ENCODE data around the gene TIRAP.
"Not testable (repeated sequence)": the region's sequence is repeated elsewhere in the genome, so short reads cannot be mapped to it uniquely, and the experiment has no call there.

TIRAP gene

GRCh38 chr11:126253265-126253664 lies 29.6 kb upstream of the TIRAP start:
- Histone ChIP-seq H3K27ac (ENCODE audit: low read length) (no peak overlapping the region), H3K27me3 (replicated peaks; ENCODE audit: insufficient read depth, low read length) (no peaks in the 10 kb centered on the region), H2AFZ (ENCODE audit: low read length) (no peak overlapping the region), H3F3A (ENCODE audit: insufficient read depth, low read length) (no peaks in the 10 kb centered on the region), H3K4me3 (ENCODE audit: low read length) (no peak overlapping the region), H3K36me3 (replicated peaks; ENCODE audit: insufficient read depth, low read length) (peaks cover 5% of the 10 kb centered on the region; the same call in 1 of the 2 replicates), H3K9me3 (replicated peaks; ENCODE audit: insufficient read depth, low read length) (no peaks in the 10 kb centered on the region), H3K4me2 (ENCODE audit: low read depth, low read length) (no peak overlapping the region), H4K20me1 (ENCODE audit: insufficient read depth, low read length) (no peaks in the 10 kb centered on the region), H3K79me2 (ENCODE audit: low read length) (no peaks in the 10 kb centered on the region), H3K9ac (ENCODE audit: low read length) (no peak overlapping the region), H3K4me1 (ENCODE audit: low read length) (no peaks in the 10 kb centered on the region), H3K9me2 (replicated peaks; ENCODE audit: insufficient read depth, low read length) (no peaks in the 10 kb centered on the region)
- TF ChIP-seq EZH2phosphoT487 (IDR thresholded peaks at IDR 0.05; ENCODE audit: low read length) = no peak
- DNase-seq = no peak

DNA sequence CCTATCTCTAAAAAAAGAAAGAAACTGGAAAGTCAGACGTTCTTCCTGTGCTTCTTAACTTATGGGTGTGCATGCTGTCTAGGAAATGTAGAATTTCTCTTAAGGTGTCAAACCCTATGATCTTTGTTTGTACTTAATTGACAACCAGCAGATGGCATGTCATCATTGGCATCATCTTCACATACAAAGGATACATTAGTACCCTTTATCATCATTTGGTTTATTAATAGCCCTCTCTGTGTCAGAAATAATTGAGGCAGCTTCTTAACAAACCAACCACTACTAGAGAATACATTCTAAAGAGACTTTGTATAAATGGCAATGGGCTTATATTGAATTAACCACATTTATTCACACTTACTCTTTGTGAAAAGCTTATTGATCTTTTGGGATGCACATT lies 28.1 kb upstream of the TIRAP start:
- no peak overlapping the region for H3K4me3 ChIP-seq (ENCODE audit: low read length)
- no peak overlapping the region for H3K4me2 ChIP-seq (ENCODE audit: low read depth, low read length)
- TF ChIP-seq EZH2phosphoT487 (IDR thresholded peaks at IDR 0.05; ENCODE audit: low read length) (no peak), EZH2 (optimal IDR thresholded peaks at IDR 0.05; ENCODE audit: low read depth, low read length) (no peak), CTCF (IDR thresholded peaks at IDR 0.05; ENCODE audit: low read length) (no peak)
- H3F3A ChIP-seq (ENCODE audit: insufficient read depth, low read length) = no peaks in the 10 kb centered on the region
- no peaks in the 10 kb centered on the region for H3K9me3 ChIP-seq (replicated peaks; ENCODE audit: insufficient read depth, low read length)
- no peaks in the 10 kb centered on the region for H4K20me1 ChIP-seq (ENCODE audit: insufficient read depth, low read length)
- DNase-seq = no peak
- no peak overlapping the region for H3K9ac ChIP-seq (ENCODE audit: low read length)
- no peak overlapping the region for H2AFZ ChIP-seq (ENCODE audit: low read length)
- H3K36me3 ChIP-seq (replicated peaks; ENCODE audit: insufficient read depth, low read length) = 0 out of 2 replicates have a peak, but pooled peaks cover 5% of the 10 kb centered on the region
- H3K27me3 ChIP-seq (replicated peaks; ENCODE audit: insufficient read depth, low read length) = no peaks in the 10 kb centered on the region
- H3K9me2 ChIP-seq (replicated peaks; ENCODE audit: insufficient read depth, low read length) = no peaks in the 10 kb centered on the region
- no peaks in the 10 kb centered on the region for H3K79me2 ChIP-seq (ENCODE audit: low read length)
- no peaks in the 10 kb centered on the region for H3K4me1 ChIP-seq (ENCODE audit: low read length)
- H3K27ac ChIP-seq (ENCODE audit: low read length) = no peak overlapping the region

DNA sequence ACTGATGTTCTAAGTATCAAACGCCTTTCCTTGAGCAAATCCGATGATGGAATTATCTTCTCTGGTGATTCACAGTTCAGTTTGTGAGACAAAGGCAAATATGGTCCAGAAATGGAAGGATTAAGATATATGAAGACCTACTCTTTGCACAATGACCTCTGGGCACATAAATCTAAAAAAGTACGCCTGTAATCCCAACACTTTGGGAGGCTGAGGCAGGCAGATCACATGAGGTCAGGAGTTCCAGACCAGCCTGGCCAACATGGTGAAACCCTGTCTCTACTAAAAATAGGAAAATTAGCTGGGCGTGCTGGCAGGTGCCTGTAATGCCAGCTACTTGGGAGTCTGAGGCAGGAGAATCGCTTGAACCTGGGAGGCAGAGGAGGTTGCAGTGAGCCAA lies 27.4 kb upstream of the TIRAP start:
- not testable (repeated sequence) for H3K27ac ChIP-seq (ENCODE audit: low read length); H3F3A ChIP-seq (ENCODE audit: insufficient read depth, low read length); H3K9me2 ChIP-seq (replicated peaks; ENCODE audit: insufficient read depth, low read length); H3K9ac ChIP-seq (ENCODE audit: low read length); H3K27me3 ChIP-seq (replicated peaks; ENCODE audit: insufficient read depth, low read length); H3K79me2 ChIP-seq (ENCODE audit: low read length); H3K4me1 ChIP-seq (ENCODE audit: low read length); H3K4me2 ChIP-seq (ENCODE audit: low read depth, low read length); H2AFZ ChIP-seq (ENCODE audit: low read length); H3K36me3 ChIP-seq (replicated peaks; ENCODE audit: insufficient read depth, low read length); H3K9me3 ChIP-seq (replicated peaks; ENCODE audit: insufficient read depth, low read length); H3K4me3 ChIP-seq (ENCODE audit: low read length); DNase-seq; H4K20me1 ChIP-seq (ENCODE audit: insufficient read depth, low read length)

GRCh38 chr11:126256216-126256615 lies 26.7 kb upstream of the TIRAP start:
- no peak overlapping the region for H3K4me2 ChIP-seq (ENCODE audit: low read depth, low read length)
- H3F3A ChIP-seq (ENCODE audit: insufficient read depth, low read length) = no peaks in the 10 kb centered on the region
- H3K9ac ChIP-seq (ENCODE audit: low read length) = no peak overlapping the region
- no peak overlapping the region for H3K27ac ChIP-seq (ENCODE audit: low read length)
- H3K9me3 ChIP-seq (replicated peaks; ENCODE audit: insufficient read depth, low read length) = no peaks in the 10 kb centered on the region
- no peak for DNase-seq
- H2AFZ ChIP-seq (ENCODE audit: low read length) = no peak overlapping the region
- H3K36me3 ChIP-seq (replicated peaks; ENCODE audit: insufficient read depth, low read length) = no peaks in the 10 kb centered on the region
- no peaks in the 10 kb centered on the region for H3K27me3 ChIP-seq (replicated peaks; ENCODE audit: insufficient read depth, low read length)
- H3K4me3 ChIP-seq (ENCODE audit: low read length) = no peak overlapping the region
- no peaks in the 10 kb centered on the region for H3K4me1 ChIP-seq (ENCODE audit: low read length)
- no peaks in the 10 kb centered on the region for H3K9me2 ChIP-seq (replicated peaks; ENCODE audit: insufficient read depth, low read length)
- no peaks in the 10 kb centered on the region for H3K79me2 ChIP-seq (ENCODE audit: low read length)
- TF ChIP-seq EZH2phosphoT487 (IDR thresholded peaks at IDR 0.05; ENCODE audit: low read length) (no peak), EZH2 (optimal IDR thresholded peaks at IDR 0.05; ENCODE audit: low read depth, low read length) (no peak), CTCF (IDR thresholded peaks at IDR 0.05; ENCODE audit: low read length) (no peak)
- no peaks in the 10 kb centered on the region for H4K20me1 ChIP-seq (ENCODE audit: insufficient read depth, low read length)

Measured in MM.1S (cell line).